ENCODE data around the gene BYSL.

DNA sequence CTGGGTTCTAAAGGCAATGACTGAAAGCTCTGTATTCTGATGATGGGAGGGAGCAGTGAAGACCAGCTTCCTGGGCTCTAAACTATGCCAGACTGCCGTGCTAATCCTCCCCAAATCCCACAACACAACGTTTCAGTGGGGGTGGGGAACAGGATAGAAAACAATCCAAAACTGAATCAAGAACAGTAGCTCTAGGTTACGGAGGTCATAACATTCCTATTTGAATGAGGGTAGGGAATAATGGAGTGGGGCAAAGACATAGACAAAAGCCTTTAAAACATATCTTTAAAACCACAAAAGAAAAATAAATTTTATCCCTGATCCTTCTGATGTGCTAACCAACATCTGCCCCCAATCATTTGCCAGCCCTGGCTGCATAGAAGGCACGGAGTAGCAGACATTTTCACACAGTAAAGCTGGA lies 34.0 kb upstream of the BYSL start:
- TF ChIP-seq, protein P1, sequence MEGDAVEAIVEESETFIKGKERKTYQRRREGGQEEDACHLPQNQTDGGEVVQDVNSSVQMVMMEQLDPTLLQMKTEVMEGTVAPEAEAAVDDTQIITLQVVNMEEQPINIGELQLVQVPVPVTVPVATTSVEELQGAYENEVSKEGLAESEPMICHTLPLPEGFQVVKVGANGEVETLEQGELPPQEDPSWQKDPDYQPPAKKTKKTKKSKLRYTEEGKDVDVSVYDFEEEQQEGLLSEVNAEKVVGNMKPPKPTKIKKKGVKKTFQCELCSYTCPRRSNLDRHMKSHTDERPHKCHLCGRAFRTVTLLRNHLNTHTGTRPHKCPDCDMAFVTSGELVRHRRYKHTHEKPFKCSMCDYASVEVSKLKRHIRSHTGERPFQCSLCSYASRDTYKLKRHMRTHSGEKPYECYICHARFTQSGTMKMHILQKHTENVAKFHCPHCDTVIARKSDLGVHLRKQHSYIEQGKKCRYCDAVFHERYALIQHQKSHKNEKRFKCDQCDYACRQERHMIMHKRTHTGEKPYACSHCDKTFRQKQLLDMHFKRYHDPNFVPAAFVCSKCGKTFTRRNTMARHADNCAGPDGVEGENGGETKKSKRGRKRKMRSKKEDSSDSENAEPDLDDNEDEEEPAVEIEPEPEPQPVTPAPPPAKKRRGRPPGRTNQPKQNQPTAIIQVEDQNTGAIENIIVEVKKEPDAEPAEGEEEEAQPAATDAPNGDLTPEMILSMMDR (IDR thresholded peaks at IDR 0.05) = no peak
- TF ChIP-seq POLR2A (IDR thresholded peaks at IDR 0.05) = no peak

Measured in testis (tissue), 2 donors.